HFFc6 (cell line): ENCODE measurements around the gene MYO9B. TPM values are rescaled to one million over a fixed set of nuclear protein-coding genes. Genes with fewer than 3 reads are reported as not detected.
A peak's percentile ranks its signal among the peaks of the same experiment; 100 is the strongest.

Source experiments
- DNase-seq: peaks from one replicate; pipeline ENCODE4 v3.0.0-alpha.2; 2018
- H3K27ac Mint-ChIP-seq: 2 replicates; pipeline ENCODE4 v1.8.0; 2020; ENCODE audit warnings: mild to moderate bottlenecking, mixed read lengths
- H3K27me3 Mint-ChIP-seq: 2 replicates; pipeline ENCODE4 v1.8.0; 2021; ENCODE audit warnings: mild to moderate bottlenecking, moderate library complexity, mixed read lengths; ENCODE audit not compliant: insufficient read depth
- H3K36me3 Mint-ChIP-seq: 2 replicates; pipeline ENCODE4 v1.8.0; 2021; ENCODE audit warnings: low read depth, mixed read lengths
- H3K4me1 Mint-ChIP-seq: 2 replicates; pipeline ENCODE4 v1.8.0; 2020; ENCODE audit warnings: low read depth, mixed read lengths
- H3K4me3 Mint-ChIP-seq: 2 replicates; pipeline ENCODE4 v1.8.0; 2020; ENCODE audit warnings: mild to moderate bottlenecking, moderate library complexity, mixed read lengths
- H3K9me3 Mint-ChIP-seq: 2 replicates; pipeline ENCODE4 v1.8.0; 2020; ENCODE audit warnings: mild to moderate bottlenecking, mixed read lengths
- total RNA-seq, 6 experiments: library from RNA; stranded (reverse); fragmentation: NEBNext Ultra II Directional; extraction: Animal tissue kit (Norgen Biotek cat#: 25700); gene quantifications; 2 replicates in 1 of 6; 3 replicates in 5 of 6; pipeline ENCODE4 v1.2.3, GENCODE V29; 2021
- TF ChIP-seq, protein P1 (sequence below): fragments of 200-600 bp; sonication (generic); IDR thresholded peaks from 2 replicates; pipeline ENCODE4 v1.5.0; 2021; ENCODE audit warnings: antibody characterized with exemption, mild to moderate bottlenecking

The MYO9B gene
- total RNA-seq, 6 experiments from 2014 or later: 81.2 to 89.0 (median 83.4) TPM

DNA sequence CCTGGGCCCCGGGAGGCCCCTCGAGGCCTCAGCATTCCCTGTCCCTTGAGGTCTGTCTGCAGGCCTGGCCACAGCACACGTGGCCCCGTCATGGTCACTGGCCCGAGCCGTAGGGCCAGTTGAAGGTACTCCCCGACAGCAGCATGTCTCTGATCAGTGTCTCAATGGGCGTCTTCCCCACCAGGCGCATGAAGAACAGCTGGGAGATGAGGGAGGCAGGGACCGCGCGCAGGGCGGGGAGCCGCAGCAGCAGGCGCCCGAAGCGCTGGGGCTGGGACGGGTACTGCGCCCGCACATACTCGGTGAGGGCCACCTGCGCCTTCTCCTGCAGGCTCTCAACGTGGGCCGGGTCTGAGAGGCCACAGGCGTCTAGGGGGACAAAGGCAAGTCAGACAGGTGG, 156.7 kb downstream of the MYO9B start:
- Mint-ChIP-seq H3K27ac (no peak overlapping the region), H3K4me3 (no peak overlapping the region), H3K36me3 (peaks cover 9% of the 10 kb centered on the region), H3K27me3 (peaks cover 4% of the 10 kb centered on the region; the same call in 1 of the 2 replicates), H3K9me3 (no peaks in the 10 kb centered on the region), H3K4me1 (peaks cover 1% of the 10 kb centered on the region)
- DNase-seq: no peak
- TF ChIP-seq, protein P1, sequence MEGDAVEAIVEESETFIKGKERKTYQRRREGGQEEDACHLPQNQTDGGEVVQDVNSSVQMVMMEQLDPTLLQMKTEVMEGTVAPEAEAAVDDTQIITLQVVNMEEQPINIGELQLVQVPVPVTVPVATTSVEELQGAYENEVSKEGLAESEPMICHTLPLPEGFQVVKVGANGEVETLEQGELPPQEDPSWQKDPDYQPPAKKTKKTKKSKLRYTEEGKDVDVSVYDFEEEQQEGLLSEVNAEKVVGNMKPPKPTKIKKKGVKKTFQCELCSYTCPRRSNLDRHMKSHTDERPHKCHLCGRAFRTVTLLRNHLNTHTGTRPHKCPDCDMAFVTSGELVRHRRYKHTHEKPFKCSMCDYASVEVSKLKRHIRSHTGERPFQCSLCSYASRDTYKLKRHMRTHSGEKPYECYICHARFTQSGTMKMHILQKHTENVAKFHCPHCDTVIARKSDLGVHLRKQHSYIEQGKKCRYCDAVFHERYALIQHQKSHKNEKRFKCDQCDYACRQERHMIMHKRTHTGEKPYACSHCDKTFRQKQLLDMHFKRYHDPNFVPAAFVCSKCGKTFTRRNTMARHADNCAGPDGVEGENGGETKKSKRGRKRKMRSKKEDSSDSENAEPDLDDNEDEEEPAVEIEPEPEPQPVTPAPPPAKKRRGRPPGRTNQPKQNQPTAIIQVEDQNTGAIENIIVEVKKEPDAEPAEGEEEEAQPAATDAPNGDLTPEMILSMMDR: no peak

DNA sequence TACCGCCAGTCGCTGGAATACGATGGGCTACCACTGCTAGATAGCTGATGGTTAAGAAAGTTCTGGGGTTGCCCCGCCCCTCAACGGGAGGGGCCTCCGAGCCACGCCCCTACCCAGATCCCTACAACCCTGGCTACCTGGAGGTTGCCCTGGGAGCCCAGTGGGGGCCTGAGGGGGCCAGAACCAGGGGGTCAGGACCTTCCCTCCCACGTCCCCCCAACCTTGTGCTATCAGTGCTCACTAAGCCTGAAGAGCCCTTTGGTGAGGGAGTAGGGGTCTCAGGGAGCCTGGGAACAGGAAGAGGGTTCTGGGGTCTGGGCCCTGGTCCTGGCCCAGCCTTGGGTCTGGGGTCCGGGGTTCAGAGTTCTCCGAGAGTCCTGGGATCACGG, 159.3 kb downstream of the MYO9B start:
- peak overlapping the region; percentile 62 for H3K27ac Mint-ChIP-seq
- no peaks in the 10 kb centered on the region for H3K9me3 Mint-ChIP-seq
- no peak for DNase-seq
- H3K36me3 Mint-ChIP-seq: peaks cover 15% of the 10 kb centered on the region
- TF ChIP-seq, protein P1: no peak
- peak overlapping the region; percentile 85 for H3K4me3 Mint-ChIP-seq
- H3K4me1 Mint-ChIP-seq: no peaks in the 10 kb centered on the region; the same call in 1 of the 2 replicates
- no peaks in the 10 kb centered on the region for H3K27me3 Mint-ChIP-seq

DNA sequence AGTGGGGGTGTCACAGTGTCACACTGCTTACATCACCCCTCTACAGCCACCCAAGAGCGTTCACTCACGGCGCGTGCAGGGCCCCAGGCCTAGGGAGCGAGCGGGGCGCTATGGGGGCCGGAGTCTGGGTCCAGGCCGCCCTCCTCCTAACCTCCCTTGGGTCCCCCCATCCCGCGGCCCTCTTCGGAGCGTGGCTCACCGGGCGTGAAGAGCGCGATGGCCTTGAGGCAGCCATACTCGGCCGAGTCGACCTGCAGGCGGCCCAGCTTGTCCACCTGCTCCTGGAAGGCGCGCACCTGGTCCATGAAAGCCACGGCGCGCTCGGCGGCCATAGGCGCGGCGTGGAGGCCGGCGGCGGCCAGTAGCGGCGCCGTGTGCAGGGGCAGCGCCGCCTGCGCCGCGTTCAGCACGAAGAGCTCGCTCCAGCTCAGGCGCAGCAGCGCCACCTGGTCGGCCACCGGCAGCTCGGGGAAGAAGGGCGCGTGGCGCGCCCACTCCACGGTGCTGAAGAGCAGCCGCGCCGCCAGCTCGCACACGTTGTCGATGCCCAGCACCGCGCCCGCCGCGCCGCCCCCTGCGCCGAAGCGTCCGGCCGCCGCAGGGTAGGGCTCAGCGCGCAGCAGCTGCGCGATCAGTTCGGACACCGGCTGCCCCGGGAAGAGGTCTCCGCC, 159.9 kb downstream of the MYO9B start:
- Mint-ChIP-seq H3K27me3 (no peaks in the 10 kb centered on the region), H3K9me3 (no peaks in the 10 kb centered on the region), H3K4me1 (no peaks in the 10 kb centered on the region; the same call in 1 of the 2 replicates), H3K27ac (peak overlapping the region; percentile 62), H3K4me3 (peak overlapping the region; percentile 85), H3K36me3 (peaks cover 15% of the 10 kb centered on the region)
- DNase-seq: peak; percentile 75
- TF ChIP-seq, protein P1: peak; percentile 75

DNA sequence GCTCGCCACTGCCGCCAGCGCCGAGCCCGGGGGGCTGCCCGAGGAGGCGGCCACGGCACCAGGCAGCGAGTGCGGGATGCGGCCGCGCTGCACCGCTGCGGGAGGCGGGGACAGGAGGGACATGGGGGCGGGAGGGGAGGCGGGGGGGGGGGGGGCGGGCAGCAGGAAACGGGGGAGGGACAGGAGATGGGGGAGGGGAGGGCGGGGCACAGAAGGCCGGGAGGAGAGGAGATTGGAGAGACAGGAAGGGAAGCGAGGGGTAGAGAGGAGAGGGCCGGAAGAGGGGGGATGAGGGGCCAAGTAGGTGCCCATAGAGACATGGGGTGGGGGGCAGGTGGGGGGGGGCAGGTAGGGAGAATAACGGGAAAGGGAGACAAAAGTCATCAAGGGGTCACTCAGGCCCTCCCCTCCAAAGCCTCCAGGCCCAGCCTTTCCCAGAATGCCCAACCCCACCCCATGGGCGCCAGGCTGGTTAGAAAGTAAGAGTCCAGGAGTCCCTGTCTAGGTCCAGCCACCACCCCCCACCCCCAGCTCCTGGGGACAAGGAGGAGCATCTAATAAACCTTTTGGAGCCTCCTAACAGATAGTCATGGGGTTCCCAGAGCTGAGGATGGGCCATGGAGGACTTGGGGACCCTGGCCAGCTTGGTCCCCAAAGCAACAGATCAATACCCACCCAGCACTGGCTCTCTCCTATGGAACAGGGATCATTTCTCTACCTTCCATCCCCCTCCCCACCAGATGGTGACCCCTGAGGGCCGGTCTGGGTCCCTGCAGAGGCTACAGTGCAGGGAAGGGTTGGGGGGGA, 160.6 kb downstream of the MYO9B start:
- TF ChIP-seq, protein P1: no peak
- H3K27ac Mint-ChIP-seq: peak overlapping the region; percentile 60

DNA sequence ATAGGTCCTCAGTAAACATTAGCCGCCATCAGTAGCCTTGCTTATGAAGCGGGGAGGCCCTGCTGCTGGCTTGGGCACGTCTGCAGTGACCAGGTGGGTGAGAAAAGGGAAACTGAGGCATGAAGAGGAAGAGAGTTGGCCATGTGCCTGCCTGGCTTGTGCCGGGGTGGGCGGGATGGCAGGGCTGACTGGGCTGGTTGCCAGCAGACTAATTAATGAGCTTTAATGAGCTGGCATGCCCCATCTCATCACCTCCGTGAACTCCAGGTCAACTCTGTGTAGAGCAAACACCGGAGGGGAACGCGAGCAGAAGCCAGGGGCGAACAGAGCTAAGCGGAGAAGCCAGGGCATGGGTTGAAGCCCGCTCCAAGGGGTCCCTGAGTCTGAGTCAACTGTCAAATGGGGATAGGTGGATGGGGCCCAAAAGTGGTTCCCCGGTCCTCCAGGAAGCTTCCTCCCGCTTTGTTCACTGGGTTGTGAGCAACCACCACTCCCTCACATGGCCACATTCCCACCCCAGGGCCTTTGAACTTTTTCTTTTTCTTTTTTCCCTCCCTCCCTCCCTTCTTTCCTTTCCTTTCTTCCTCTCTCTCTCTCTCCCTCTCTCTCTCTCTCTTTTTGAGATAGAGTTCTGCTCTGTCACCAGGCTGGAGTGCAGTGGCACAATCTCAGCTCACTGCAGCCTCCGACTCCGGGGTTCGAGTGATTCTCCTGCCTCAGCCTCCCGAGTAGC, 161.4 kb downstream of the MYO9B start:
- TF ChIP-seq, protein P1: no peak
- 0 out of 2 replicates have a peak overlapping the region, but pooled peaks have one; percentile 60 for H3K27ac Mint-ChIP-seq
- DNase-seq: no peak
- H3K4me3 Mint-ChIP-seq: no peak overlapping the region
- no peaks in the 10 kb centered on the region for H3K9me3 Mint-ChIP-seq
- peaks cover 2% of the 10 kb centered on the region for H3K27me3 Mint-ChIP-seq
- H3K36me3 Mint-ChIP-seq: peaks cover 12% of the 10 kb centered on the region
- H3K4me1 Mint-ChIP-seq: peaks cover 13% of the 10 kb centered on the region; the same call in 1 of the 2 replicates

More for the DNA sequence above, 160.6 kb downstream of the MYO9B start:
- Mint-ChIP-seq H3K4me3 (peak overlapping the region; percentile 85; the same call in 1 of the 2 replicates), H3K36me3 (peaks cover 15% of the 10 kb centered on the region), H3K9me3 (no peaks in the 10 kb centered on the region), H3K4me1 (peaks cover 5% of the 10 kb centered on the region; the same call in 1 of the 2 replicates), H3K27me3 (no peaks in the 10 kb centered on the region; the same call in 1 of the 2 replicates)
- DNase-seq: no peak
